Measurements from ENCODE around the gene NPAS2. TPM values are rescaled to one million over a fixed set of nuclear protein-coding genes. Genes with fewer than 3 reads are reported as not detected.

The NPAS2 gene
- polyA plus RNA-seq, 1 donor (not counting 4 experiments of a cell fraction or from before 2014, with no cell fraction given) = 17.7 TPM

GRCh38 chr2:100910111-100910510 lies 90.2 kb downstream of the NPAS2 start:
- H3K9ac ChIP-seq (ENCODE audit: control insufficient read depth, extremely low read depth, insufficient read depth, low read length) = no peak overlapping the region
- no peak overlapping the region for H3K4me3 ChIP-seq (ENCODE audit: control insufficient read depth in 2 of 3, extremely low read depth in 1 of 3, insufficient read depth in 2 of 3, low read depth in 1 of 3, low read length in 3 of 3)
- dilution Hi-C loops (cut with MboI; ENCODE audit: extremely low pct_ligation_motif_present, low sequenced_read_pairs) = no loop called here
- no peak overlapping the region for H3K4me2 ChIP-seq (ENCODE audit: control insufficient read depth, extremely low read depth, insufficient read depth, low read depth, low read length)
- H3K27me3 ChIP-seq (ENCODE audit: control insufficient read depth, extremely low read depth, insufficient read depth, low read length) = no peaks in the 10 kb centered on the region
- H4K20me1 ChIP-seq (ENCODE audit: control insufficient read depth, extremely low read depth, insufficient read depth, low read length) = no peaks in the 10 kb centered on the region
- DNase-seq (ENCODE audit: low read depth, low spot score) (no peak), FAIRE-seq (no peak)
- H3K36me3 ChIP-seq (ENCODE audit: control insufficient read depth in 2 of 2, extremely low read depth in 1 of 2, insufficient read depth in 2 of 2, low read length in 2 of 2) = peaks cover 14 to 41% of the 10 kb centered on the region in 2 experiments
- no peaks in the 10 kb centered on the region for H3K9me3 ChIP-seq (ENCODE audit: control insufficient read depth, low read depth, low read length)
- H3K79me2 ChIP-seq (ENCODE audit: control insufficient read depth, insufficient read depth, low read length) = no peaks in the 10 kb centered on the region
- H3K27ac ChIP-seq (ENCODE audit: control insufficient read depth, insufficient read depth, low read length) = no peak overlapping the region
- no peaks in the 10 kb centered on the region for H3K9me1 ChIP-seq (ENCODE audit: control insufficient read depth, extremely low read depth, insufficient read depth, low read length)
- H3K4me1 ChIP-seq (ENCODE audit: control insufficient read depth, extremely low read depth, insufficient read depth, low read length) = no peaks in the 10 kb centered on the region
- H2AFZ ChIP-seq (ENCODE audit: control insufficient read depth, low read length) = no peak overlapping the region
- no peak for TF ChIP-seq EZH2 (IDR thresholded peaks at IDR 0.05; ENCODE audit: low read length)
- TF ChIP-seq, protein P1, sequence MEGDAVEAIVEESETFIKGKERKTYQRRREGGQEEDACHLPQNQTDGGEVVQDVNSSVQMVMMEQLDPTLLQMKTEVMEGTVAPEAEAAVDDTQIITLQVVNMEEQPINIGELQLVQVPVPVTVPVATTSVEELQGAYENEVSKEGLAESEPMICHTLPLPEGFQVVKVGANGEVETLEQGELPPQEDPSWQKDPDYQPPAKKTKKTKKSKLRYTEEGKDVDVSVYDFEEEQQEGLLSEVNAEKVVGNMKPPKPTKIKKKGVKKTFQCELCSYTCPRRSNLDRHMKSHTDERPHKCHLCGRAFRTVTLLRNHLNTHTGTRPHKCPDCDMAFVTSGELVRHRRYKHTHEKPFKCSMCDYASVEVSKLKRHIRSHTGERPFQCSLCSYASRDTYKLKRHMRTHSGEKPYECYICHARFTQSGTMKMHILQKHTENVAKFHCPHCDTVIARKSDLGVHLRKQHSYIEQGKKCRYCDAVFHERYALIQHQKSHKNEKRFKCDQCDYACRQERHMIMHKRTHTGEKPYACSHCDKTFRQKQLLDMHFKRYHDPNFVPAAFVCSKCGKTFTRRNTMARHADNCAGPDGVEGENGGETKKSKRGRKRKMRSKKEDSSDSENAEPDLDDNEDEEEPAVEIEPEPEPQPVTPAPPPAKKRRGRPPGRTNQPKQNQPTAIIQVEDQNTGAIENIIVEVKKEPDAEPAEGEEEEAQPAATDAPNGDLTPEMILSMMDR (optimal IDR thresholded peaks at IDR 0.05 in 1 of 3, IDR thresholded peaks at IDR 0.05 in 1 of 3, conservative IDR thresholded peaks at IDR 0.05 in 1 of 3; ENCODE audit: extremely low read depth in 1 of 3, insufficient read depth in 2 of 3, low read length in 3 of 3) = no peak

GRCh38 chr2:100919316-100919715 lies 99.4 kb downstream of the NPAS2 start:
- H3K9me1 ChIP-seq (ENCODE audit: control insufficient read depth, extremely low read depth, insufficient read depth, low read length) = no peaks in the 10 kb centered on the region
- no peak for DNase-seq (ENCODE audit: low read depth, low spot score)
- H3K4me1 ChIP-seq (ENCODE audit: control insufficient read depth, extremely low read depth, insufficient read depth, low read length) = no peaks in the 10 kb centered on the region
- H3K9ac ChIP-seq (ENCODE audit: control insufficient read depth, extremely low read depth, insufficient read depth, low read length) = no peak overlapping the region
- H2AFZ ChIP-seq (ENCODE audit: control insufficient read depth, low read length) = no peak overlapping the region
- dilution Hi-C loops (cut with MboI; ENCODE audit: extremely low pct_ligation_motif_present, low sequenced_read_pairs) = no loop called here
- no peaks in the 10 kb centered on the region for H3K79me2 ChIP-seq (ENCODE audit: control insufficient read depth, insufficient read depth, low read length)
- TF ChIP-seq, protein P1 (optimal IDR thresholded peaks at IDR 0.05 in 1 of 3, IDR thresholded peaks at IDR 0.05 in 1 of 3, conservative IDR thresholded peaks at IDR 0.05 in 1 of 3; ENCODE audit: extremely low read depth in 1 of 3, insufficient read depth in 2 of 3, low read length in 3 of 3) = peak; percentile 50 to 66 (median 61)
- no peak for TF ChIP-seq EZH2 (IDR thresholded peaks at IDR 0.05; ENCODE audit: low read length)
- H3K36me3 ChIP-seq (ENCODE audit: control insufficient read depth in 2 of 2, extremely low read depth in 1 of 2, insufficient read depth in 2 of 2, low read length in 2 of 2) = peaks cover 6% of the 10 kb centered on the region in 2 experiments
- H3K27me3 ChIP-seq (ENCODE audit: control insufficient read depth, extremely low read depth, insufficient read depth, low read length) = no peaks in the 10 kb centered on the region
- H3K4me2 ChIP-seq (ENCODE audit: control insufficient read depth, extremely low read depth, insufficient read depth, low read depth, low read length) = no peak overlapping the region
- no peak overlapping the region for H3K4me3 ChIP-seq (ENCODE audit: control insufficient read depth in 2 of 3, extremely low read depth in 1 of 3, insufficient read depth in 2 of 3, low read depth in 1 of 3, low read length in 3 of 3)
- FAIRE-seq = no peak
- no peaks in the 10 kb centered on the region for H3K9me3 ChIP-seq (ENCODE audit: control insufficient read depth, low read depth, low read length)
- no peaks in the 10 kb centered on the region for H4K20me1 ChIP-seq (ENCODE audit: control insufficient read depth, extremely low read depth, insufficient read depth, low read length)
- H3K27ac ChIP-seq (ENCODE audit: control insufficient read depth, insufficient read depth, low read length) = no peak overlapping the region

Data from keratinocyte (primary cell).